GM21526 (cell line): ENCODE measurements around the gene NBEA.
"Not testable (repeated sequence)": the region's sequence is repeated elsewhere in the genome, so short reads cannot be mapped to it uniquely, and the experiment has no call there.

Experiments
- ATAC-seq: cut with Tn5 transposase; IDR thresholded peaks from one replicate; pipeline ENCODE4 v1.9.1; 2021; ENCODE audit warnings: moderate library complexity; ENCODE audit not compliant: unreplicated experiment, low FRiP score

Gene NBEA

GRCh38 chr13:34943436-34944273, 1.6 kb downstream of the NBEA start:
- peak; percentile 35 for ATAC-seq

- no peak for ATAC-seq
Observed at GRCh38 chr13:34944274-34944634, 2.2 kb downstream of the NBEA start.

- peak; percentile 32 for ATAC-seq
Observed at GRCh38 chr13:34944751-34945150, 2.7 kb downstream of the NBEA start.

GRCh38 chr13:34951528-34951927, 9.5 kb downstream of the NBEA start:
- no peak for ATAC-seq

GRCh38 chr13:34959489-34959888, 17.4 kb downstream of the NBEA start:
- ATAC-seq: no peak

- no peak for ATAC-seq
Observed at GRCh38 chr13:34964558-34964957, 22.5 kb downstream of the NBEA start.

- ATAC-seq: no peak
Observed at GRCh38 chr13:34967851-34968562, 25.9 kb downstream of the NBEA start.

- not testable (repeated sequence) for ATAC-seq
Observed at GRCh38 chr13:34969539-34969938, 27.5 kb downstream of the NBEA start.

GRCh38 chr13:34970961-34971360, 28.9 kb downstream of the NBEA start:
- ATAC-seq: no peak

- no peak for ATAC-seq
Observed at GRCh38 chr13:34971473-34971872, 29.4 kb downstream of the NBEA start.

GRCh38 chr13:34985199-34985598, 43.1 kb downstream of the NBEA start:
- ATAC-seq: not testable (repeated sequence)

- no peak for ATAC-seq
Observed at GRCh38 chr13:34988330-34988791, 46.3 kb downstream of the NBEA start.

- no peak for ATAC-seq
Observed at GRCh38 chr13:34990399-34991214, 48.5 kb downstream of the NBEA start.

- ATAC-seq: no peak
Observed at GRCh38 chr13:34993470-34993869, 51.4 kb downstream of the NBEA start.

- ATAC-seq: not testable (repeated sequence)
Observed at GRCh38 chr13:35003734-35004133, 61.7 kb downstream of the NBEA start.

GRCh38 chr13:35005051-35005450, 63.0 kb downstream of the NBEA start:
- no peak for ATAC-seq

GRCh38 chr13:35014606-35015213, 72.6 kb downstream of the NBEA start:
- no peak for ATAC-seq

GRCh38 chr13:35016362-35017112, 74.5 kb downstream of the NBEA start:
- no peak for ATAC-seq

GRCh38 chr13:35025314-35025713, 83.2 kb downstream of the NBEA start:
- ATAC-seq: no peak

- ATAC-seq: no peak
Observed at GRCh38 chr13:35028338-35028867, 86.3 kb downstream of the NBEA start.
